ENCODE data around the gene AXDND1.
"Not testable (repeated sequence)": the region's sequence is repeated elsewhere in the genome, so short reads cannot be mapped to it uniquely, and the experiment has no call there.

The AXDND1 gene

DNA sequence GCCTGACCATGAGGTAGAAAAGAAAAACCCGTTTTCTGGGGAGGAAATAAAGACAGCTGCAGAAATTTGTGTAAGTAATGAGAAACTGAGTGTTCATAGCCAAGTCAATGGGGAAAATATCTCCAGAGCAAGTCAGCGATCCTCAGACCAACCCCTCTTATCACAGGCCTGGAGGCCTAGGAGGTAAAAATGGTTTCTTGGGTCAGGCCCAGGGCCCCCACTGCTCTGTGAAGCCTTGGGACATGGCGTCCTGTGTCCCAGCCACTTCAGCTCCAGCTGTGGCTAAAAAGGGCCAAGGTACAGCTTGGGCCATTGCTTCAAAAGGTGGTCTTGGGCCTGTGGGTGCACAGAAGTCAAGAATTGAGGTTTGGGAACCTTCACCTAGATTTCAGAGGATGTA, 108.9 kb downstream of the AXDND1 start:
- DNase-seq (ENCODE audit: low read depth in 2 of 2) = no peak

DNA sequence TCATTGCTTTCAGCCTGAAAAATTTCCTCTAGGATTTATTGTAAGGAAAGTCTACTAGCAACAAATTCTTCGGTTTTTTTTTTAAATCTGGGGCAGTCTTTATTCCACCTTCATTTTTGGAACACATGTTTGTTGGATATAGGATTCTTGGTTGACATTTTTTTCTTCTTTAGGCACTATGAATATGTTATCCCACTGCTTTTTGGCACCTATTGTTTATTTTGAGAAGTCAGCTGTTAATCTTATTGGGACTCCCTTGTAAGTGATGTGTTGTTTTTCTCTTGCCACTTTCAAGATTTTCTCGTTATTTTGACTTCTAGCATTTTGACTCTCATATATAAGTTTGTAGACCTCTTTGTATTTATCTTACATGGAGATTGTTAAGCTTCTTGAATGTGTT, 110.7 kb downstream of the AXDND1 start:
- no peak for DNase-seq (ENCODE audit: low read depth in 2 of 2)

DNA sequence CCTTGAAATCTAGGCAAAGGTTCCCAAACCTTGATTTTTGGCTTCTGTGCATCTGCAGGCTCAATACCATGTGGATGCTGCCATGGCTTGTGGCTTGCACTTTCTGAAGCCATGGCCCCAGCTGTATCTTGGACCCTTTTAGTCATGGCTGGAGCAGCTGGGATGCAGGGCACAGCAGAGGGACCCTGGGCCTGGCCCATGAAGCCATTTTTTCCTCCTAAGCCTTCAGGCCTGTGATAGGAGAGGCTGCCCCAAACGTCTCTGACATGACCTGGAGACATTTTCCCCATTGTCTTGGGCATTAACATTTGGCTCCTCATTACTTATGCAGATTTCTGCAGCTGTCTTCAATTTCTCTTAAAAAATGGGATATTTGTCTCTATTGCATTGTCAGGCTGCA, 112.6 kb downstream of the AXDND1 start:
- no peak for DNase-seq (ENCODE audit: low read depth in 2 of 2)

DNA sequence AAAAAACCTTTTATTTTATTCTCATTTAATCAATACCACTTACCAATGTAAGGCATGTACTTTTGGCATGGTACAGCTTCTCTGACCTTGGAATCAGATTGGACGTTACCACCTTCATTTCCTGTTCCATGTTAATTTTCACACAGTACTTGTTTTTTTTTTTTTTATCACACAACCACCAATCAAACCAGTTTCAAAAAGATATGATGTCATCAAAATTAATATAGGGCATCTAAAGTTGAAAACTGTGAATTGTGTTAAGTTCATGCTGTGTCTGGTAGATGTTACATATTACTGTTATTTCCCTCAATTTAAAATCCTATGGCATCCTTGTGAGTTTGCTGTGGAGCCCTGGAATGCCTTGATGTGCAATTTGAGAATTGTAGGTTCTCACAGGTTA, 124.8 kb downstream of the AXDND1 start:
- no peak for DNase-seq (ENCODE audit: low read depth in 2 of 2)

DNA sequence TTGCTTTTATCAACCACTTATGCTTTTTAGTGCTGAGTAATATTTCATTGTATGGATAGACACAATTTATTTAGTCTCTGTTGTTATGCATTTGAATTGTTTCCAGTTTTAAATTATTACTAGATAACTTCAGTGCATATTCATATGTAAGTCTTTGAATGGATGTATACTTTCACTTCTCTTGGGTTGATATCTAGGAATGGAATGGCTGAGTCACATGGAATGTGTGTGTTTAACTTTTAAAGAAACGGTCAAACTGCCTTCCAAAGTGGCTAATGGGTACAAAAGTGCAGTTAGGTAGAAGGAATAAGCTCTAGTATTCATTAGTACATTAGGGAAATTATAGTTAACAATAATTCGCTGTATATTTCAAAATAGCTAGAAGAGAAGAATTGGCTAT, 127.6 kb downstream of the AXDND1 start:
- no peak for DNase-seq (ENCODE audit: low read depth in 2 of 2)

DNA sequence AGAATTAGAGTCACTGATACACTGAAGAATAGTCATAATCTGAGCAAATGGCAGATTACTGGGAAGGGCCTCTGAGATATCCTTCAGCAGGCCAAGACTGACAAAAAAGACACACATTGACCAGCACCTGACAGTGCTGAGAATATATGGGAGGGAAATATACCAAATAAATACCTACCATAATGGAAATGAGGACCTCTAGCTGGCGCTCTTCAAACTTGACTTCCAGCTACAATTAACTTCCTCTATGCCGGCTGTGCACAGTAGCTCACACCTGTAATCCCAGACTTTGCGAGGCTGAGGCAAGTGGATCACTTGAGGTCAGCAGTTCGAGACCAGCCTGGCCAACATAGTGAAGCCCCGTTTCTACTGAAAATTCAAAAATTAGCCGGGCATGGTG, 140.4 kb downstream of the AXDND1 start:
- DNase-seq (ENCODE audit: low read depth in 2 of 2) = no peak

DNA sequence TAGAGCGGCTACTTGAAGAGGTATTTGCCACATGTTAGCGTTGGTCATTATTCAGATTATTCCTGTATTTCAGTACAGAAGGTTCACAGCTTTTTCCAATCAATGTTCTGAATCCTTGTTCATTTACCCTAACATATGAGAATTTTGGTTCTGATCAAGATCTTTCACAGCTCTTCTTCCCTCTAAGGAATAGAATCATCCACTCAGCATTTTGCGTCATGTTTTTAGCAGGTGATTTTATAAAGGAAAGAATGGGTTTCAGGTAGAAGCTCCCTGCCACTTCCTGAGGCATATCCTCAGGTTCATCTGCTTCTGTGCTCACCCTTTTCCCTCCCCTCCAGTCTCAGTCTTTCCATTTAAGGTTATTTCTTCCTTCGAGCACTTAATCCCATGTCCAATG, 143.6 kb downstream of the AXDND1 start:
- DNase-seq (ENCODE audit: low read depth in 2 of 2) = no peak

DNA sequence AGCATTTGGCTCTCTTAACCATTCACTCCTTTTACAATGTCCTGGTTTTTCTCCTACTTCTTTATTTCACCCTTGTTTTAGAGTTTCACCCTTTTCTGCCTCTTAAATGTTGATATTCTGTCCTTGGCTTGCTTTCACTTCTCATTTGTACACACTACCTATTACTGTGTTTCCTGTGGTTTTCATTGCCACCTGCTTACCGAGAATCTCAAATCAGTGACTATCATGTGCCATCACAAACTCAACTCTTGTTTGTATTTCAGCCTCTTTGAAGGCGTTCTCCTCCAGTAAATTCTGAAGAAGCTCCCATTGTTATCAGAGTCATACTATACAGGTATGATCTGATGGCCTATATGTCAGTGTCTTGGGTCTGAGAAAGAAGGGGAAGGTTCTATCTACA, 144.3 kb downstream of the AXDND1 start:
- DNase-seq (ENCODE audit: low read depth in 2 of 2) = no peak

DNA sequence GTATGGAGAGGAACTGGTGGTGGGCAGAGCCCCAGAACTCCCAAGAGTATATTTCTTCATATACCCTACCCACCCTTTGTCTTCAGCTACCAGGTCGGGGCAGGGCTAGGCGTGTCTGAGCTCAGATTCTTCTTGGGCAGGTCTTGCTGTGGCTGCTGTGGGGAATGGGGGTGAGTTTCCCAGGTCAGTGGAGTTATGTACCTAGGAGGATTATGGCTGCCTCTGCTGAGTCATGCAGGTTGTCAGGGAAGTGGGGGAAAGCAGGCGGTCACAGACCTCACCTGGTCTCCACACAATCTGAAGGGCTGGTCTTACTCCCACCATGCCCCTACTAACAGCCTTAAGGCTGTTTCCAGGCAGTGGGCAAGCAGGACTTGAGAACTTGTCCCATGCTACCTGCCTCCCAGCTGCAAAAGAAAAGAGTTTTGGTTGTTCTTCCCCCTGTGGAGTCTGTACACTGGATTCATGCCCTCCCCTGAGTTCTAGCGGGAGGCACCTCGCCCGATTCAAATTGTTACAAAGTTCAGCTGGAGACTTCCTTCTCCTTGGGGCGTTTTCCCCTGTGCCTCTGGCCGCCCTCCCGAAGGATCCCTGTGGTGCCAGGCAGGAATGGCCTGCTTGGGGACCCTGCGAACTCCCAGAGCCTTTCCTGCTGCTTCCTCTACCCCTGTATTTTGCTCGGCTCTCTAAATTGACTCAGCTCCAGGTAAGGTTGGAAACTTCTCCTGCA, 151.4 kb downstream of the AXDND1 start:
- DNase-seq (ENCODE audit: low read depth in 2 of 2) = no peak

DNA sequence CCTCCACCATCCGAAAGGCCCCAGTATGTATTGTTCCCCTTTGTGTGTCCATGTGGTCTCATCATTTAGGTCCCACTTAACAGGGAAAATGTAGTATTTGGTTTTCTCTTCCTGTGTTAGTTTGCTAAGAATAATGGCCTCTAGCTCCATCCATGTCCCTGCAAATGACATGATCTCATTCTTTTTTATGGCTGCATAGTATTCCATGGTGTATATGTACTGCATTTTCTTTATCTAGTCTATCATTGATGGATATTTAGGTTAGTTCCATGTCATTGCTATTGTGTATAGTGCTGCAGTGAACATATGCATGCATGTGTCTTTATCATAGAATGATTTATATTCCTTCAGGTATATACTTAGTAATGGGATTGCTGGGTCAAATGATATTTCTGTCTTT, 152.8 kb downstream of the AXDND1 start:
- not testable (repeated sequence) for DNase-seq (ENCODE audit: low read depth in 2 of 2)

DNA sequence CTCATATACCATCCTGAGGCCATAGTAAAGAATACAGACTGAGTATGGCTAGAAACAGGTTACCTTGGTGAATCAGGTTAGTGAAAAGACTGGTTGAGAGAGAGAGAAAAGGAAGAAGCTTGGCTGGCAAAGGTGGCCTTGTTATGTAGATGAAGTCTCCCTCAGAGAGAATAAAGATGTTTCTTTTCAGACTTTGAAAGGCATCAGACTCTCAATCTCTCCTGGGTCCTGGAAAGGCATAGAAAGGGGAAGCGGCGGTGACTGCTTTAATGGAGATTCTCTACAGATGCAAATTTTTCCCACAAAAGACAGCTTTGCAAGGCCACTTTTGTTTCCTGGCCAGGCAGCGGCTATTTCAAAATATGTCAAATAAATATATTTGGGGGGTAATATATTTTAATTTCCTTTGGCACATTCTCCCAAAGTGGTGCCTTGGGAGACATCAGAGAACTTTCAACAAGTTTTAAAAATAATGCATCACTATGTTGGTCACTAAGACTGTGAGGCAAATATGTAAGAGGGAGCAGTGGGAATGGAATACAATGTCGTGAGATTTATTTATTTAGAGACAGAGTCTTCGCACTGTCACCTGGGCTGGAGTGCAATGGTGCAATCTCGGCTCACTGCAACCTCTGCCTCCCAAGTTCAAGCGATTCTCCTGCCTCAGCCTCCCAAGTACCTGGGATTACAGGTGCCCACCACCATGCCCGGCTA, 163.9 kb downstream of the AXDND1 start:
- no peak for DNase-seq (ENCODE audit: low read depth in 2 of 2)

DNA sequence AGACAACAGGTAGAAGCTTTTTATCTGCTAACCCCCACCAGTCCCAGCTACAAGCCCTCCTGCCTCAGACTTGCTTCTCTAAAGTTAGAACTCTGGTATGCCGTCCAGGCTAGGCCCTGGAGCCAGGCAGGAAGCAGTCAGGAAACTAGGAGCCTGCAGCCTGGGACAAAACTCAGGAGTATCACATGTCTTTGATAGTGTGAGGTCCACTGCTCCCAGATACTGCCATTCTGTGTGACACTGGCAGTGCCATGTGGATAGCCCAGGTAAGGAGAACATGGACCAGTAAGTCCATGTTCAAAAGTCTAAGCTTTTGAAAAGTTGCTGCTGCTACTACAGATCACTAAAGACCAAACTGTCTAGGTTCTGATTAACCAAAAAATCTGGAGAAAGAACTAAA, 164.6 kb downstream of the AXDND1 start:
- no peak for DNase-seq (ENCODE audit: low read depth in 2 of 2)

DNA sequence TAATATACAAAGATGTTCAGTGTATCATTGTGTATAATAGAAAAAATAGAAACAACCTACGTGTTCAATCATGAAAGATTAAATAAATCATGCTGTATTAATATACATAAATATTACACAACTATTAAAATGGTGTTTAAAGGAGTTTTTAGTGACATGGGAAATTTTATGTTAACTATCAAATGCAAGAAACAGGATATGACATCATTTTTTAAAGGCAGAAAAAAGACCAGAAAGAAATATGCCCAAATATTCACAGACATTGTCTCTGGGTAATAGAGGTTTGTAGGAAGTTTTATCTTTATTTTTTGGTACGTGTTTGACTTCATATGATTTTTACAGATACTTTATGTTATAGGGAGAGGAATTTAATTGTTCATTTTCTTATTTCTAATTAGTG, 176.0 kb downstream of the AXDND1 start:
- DNase-seq (ENCODE audit: low read depth in 2 of 2) = no peak

DNA sequence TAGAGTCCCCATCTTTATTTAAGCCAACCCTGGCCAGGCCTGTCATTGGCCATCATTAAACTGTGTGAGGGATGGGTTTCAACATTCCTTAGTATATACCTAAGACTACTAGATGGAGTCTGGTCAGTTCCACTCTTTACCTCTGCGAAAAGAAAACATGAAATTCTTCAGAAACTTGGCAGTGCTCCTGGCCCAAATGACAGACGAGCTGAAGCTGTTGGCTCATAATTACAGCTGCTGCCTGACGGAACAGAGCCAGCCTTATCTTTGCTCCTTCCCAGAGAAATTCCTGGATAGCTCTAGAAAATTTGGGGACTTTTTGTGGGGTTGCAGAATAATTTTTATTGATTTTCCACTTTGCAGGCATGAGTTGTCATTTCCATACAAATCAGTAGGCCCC, 179.6 kb downstream of the AXDND1 start:
- no peak for DNase-seq (ENCODE audit: low read depth in 2 of 2)

DNA sequence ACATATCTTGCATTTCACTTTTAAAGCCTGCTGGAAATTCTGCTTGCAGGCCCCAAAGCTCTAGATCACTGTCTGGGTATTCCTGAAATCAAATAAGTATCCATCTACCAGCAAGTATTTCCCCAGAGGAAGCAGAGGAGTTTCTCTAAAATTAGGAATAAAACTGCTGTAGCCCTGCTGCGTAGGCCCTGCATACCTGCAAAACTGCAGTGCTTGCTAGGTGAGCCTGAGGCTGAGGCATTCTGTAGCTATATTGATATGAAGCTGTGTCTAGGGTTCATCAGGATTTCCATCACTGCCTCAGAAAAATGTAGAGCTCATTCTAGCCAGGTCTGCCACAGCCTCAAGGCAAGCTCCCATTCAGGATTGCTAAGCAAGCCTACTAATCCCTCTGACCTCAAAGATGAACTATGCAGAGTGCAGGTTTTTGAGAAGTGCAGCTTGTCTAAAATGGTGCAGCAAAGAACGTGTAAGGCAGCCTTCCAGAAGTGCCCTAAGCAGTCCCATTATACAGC, 181.3 kb downstream of the AXDND1 start:
- no peak for DNase-seq (ENCODE audit: low read depth in 2 of 2)

DNA sequence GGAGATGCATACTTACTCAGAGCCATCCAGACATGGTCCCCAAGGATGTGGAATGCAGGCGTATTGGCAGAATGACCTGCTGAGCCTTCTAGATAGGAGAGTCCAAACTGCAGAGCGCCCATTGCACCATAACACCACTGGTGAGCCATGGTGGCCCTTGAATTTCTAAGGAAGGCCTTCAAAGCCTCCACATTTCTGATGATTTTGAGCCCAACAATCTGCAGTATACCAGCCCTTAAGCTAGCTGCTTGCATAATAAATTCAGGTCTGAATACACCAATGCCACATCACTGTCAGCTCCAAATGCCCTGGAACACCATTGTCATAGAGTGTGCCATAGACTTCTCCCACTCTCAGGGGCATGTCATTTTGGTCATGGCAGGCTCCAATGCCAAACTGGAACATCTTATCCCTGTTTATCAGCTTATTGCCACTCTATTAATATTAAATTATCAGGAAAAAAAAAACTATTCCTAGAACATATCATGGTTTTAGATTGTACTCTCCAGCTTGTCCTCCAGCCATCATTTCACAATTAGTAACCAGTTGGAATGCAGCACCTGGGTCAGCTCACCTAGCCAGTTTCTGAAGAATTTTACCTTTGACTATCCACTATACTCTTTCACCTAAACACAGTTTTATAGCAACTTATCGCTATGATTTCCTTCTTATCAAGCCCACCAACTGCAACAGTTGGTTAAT, 183.0 kb downstream of the AXDND1 start:
- no peak for DNase-seq (ENCODE audit: low read depth in 2 of 2)

DNA sequence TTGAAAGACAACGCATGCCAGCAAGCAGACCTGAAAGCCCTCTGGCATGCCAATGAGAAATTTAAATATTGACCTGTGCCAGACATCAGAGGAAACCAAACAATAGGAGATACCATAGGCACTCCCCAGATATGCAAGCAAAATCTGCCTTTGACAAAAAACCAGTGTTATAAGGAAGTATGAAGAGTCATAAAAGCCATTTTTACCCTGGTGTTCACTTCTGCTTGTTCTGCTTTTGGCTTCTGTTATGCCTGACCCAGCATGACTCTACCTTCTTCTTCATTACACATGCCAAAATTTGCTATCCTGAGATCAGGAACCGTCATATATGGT, 183.6 kb downstream of the AXDND1 start:
- no peak for DNase-seq (ENCODE audit: low read depth in 2 of 2)

DNA sequence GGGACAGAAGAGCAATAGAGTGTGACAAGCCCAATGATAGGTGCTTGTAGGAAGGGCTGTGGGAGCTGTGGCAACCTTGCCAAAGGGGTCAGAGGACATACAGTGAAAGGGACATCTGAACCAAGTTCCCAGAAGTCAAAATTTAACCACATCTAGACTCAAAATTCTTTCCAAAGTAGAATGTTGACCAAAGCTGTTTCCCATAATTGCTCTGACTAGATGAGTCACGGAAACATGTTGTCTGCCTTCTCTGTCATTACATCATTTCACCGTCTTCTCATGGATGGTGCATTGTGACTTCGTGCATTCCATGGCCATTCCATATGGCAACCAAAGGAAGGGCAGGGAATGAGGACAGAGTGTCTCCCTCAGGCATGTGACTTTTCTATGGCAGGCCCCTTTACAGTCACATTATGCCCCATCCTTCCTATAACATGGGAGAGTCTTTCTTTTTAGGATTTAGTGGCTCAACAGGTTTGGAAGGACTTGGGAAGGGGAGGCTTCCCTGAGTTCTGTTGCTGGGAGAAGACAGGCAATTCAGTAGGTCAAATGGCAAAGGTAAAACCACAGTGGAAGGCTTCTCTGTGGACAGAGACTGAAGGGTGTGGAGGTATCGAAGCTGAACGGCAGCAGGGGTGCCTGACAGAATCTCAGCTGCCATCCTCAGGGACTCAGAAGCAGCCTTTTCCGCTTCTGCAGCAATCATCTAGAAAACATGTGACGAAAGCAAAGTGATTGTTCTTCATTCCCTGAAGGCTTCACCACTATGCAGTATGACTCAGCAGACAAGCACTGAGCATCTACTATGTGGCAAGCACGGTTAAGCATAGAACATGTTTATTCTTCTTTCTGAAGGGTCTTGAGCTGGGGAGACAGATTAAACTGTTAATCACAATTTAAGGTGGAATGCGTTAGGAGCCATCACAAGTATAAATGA, 185.2 kb downstream of the AXDND1 start:
- DNase-seq (ENCODE audit: low read depth in 2 of 2) = no peak

DNA sequence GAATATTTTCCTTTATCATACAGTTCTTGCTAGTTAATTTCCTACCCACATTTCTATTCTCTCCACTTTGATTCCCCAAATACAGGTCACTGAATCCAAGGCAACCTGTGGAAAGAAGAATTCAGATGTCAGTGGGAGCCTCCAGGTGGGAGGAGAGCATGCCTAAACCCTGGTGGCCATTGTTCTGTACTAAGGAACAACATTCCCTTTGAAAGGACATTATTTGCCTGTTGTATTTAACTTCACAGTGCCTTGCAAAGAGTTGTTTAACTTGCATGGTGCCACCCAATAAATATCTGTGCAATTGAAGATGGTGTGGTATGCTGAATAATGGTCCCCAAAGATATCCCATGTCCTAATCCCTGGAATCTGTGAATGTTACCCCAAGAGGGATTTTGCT, 188.7 kb downstream of the AXDND1 start:
- DNase-seq (ENCODE audit: low read depth in 2 of 2) = no peak

DNA sequence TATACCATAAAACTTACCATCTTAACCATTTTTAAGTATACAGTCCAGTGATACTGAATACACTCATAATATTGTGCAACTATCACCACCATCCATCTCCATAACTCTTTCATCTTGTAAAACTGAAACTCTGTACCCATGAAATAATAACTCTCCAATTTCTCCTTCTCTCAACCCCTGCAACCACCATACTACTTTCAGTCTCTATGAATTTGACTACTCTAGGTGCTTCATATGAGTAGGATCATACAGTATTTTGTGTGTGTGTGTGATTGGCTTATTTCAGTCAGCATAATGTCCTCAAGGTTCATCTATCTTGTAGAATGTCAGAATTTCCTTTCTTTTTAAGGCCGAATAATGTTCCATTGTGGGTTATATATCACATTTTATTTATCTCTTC, 192.3 kb downstream of the AXDND1 start:
- DNase-seq (ENCODE audit: low read depth in 2 of 2) = no peak

DNA sequence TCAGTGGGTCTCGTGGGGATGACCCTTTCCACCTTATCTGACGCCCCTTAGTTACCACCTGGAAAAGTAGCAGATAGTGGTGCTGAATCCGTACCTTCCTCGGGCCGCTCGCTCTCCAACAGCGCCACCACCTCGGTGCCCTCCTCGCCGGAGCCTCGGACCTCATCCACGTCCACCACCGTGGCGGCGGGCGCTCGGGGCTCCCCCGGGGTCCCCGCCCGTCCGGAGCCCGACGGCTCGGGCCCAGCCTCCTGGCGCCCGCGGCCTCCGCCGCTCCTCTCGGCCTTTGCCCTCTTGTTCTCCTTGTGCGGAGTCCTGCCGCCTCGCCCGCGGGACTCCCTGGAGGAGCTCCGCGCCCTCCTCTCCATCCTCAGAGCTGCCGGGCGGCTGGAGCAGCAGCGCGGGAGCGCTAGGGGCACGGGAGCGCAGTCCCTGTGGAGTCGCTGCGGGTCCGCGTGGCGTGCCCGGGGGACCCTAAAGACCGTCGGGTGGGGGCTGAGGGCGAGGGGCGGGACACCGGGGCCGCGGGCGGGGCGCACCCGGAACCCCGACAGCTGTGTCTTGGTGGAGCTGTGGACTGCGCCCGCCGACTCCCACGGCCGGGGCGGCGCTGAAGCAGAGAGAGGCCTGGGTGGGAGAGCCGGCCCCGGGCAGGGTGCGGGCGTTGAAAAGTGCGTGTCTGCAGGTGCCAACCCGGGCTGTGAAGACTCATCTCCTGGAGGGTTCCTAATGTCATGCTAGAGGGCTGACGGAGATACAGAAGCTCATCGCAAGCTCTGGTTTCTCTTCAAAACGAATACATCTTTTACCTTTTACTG, 209.9 kb downstream of the AXDND1 start, which contains the start of gene NPHS2:
Gene NPHS2 (minus strand): TSS at position 452 of the 818 bp plus-strand sequence. CDS start 84 bp downstream, at position 368.
- DNase-seq (ENCODE audit: low read depth in 2 of 2) = no peak

All from stimulated activated CD4-positive, alpha-beta T cell treated with anti-CD3 and anti-CD28 coated beads, Interleukin-15, amount 100 ng/mL, for 48 hours (primary cell).